HG03064 (cell line): ENCODE results near the gene SCD5.

Experiments
- ATAC-seq: cut with Tn5 transposase; IDR thresholded peaks from one replicate; pipeline ENCODE4 v1.9.1; 2021; ENCODE audit warnings: low read depth; ENCODE audit not compliant: unreplicated experiment

The SCD5 gene

DNA sequence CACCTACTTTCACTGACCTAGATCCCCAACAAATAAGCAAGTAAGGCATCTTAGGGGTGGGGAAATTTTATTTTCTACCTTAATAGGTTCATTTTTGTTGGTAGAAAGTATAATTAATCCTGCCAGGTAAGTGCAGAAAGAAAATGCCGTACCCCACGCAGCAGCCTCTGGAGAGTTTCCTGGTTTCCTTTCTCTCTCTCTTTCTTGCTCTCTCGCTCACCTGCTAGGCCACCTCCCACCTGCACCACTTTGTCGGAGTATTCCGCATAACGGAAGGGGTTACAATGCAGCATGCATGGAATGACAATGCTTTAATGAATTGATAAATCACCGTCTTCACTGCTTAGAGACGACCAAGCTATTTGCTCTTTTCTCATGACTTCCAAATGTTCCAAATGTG is 101.0 kb downstream of the SCD5 start:
- no peak for ATAC-seq

DNA sequence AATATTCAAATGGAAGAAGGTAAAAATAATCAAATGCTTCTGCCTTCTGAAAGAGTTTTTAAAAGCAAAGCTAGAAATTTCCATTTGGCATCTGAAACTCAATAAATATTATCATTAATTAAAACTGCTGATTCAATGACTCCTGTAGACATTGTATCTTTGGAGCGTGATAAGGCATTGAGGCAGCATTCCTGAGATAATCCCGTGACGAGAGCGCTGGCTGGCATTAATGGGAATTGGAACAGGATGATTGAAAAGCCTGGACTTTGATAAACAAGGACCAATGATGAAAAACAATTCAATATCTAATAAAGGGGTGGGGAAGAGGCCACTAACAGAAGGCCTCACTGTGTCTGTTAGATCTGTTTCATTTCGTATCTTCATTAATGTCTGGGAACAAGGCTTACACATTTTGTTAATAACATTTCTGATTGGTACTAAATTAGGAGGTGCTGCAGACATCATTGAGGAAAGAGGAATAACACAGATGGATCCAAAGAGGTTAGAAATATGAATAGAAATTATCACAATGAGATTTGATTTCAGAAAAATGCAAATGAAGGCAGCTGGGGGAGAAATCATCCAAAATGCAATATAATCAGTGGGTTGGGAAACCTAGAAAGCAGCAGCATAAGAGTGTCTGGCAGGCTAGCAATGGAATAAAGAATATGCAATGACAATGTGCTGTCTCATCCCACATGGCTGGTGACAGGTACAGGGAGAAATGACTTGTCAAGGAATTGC is 102.3 kb downstream of the SCD5 start:
- no peak for ATAC-seq

DNA sequence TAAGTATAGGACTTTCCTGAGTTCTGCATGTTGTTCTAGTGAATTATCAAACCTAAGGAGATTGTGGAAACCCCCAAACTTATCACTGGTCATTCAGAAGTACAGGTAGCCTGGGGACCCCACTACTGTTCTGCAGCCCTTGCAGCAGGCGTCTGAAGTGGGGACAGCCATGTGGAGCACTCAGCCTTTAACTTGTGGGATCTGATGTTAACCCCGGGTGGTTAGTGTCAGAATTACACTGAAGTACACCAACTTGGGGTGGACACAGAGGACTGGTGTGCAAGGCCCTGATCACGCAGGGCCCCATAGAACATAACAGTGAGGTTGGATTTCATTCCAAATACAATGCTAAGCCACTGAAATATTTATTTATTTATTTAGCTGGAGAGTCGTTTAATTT is 103.7 kb downstream of the SCD5 start:
- no peak for ATAC-seq

DNA sequence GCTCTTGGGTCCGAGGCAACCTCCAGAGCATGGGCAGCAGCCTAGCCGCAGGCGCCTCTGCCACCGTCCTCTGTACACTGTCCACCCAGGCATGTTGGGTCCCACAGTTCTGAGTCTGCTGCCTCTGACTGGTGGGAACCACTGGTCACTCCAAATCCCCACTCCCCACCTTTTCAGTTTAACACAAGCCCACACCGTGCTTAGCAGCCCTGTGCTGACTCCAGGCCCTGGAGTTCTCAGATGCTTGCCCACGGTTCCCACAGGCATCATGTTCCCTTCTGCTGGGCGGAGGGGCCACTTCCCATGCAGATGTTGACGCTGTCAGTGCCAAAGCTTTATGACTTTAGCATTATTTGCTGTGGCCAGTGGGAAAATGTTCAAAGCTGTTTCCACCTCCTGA is 104.5 kb downstream of the SCD5 start:
- no peak for ATAC-seq

DNA sequence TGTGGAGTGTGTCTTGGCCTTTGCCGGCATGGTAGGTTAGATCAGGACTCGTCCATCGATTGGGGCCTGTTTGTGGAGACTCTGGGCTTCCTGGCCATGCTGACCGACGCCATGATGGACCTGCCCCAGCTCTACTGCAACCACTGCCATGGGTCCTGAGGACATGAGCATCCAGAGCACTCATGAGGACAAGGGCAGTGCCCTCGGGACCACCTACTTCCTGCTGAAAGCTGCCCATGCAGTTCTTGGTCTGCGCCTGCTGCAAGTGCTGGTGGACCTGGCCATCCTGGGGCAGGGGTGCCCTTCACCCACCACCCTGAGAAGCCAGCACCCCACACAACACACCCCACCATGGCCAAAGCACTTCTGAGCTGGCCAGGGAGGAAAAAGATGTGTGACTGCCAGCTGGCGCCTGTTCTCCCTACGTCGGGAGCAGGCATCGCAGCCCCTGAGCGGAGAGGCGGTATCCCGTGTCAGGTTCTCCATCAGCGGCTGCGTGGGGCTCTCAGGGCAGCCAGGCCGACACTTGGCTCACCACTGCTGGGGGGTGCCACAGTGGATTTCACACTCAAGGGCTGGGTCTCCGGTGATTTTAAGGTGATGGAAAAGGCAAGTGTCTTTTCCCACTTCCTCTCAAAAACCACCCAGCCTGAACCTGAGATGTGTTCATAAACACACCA is 106.4 kb downstream of the SCD5 start:
- ATAC-seq: no peak

DNA sequence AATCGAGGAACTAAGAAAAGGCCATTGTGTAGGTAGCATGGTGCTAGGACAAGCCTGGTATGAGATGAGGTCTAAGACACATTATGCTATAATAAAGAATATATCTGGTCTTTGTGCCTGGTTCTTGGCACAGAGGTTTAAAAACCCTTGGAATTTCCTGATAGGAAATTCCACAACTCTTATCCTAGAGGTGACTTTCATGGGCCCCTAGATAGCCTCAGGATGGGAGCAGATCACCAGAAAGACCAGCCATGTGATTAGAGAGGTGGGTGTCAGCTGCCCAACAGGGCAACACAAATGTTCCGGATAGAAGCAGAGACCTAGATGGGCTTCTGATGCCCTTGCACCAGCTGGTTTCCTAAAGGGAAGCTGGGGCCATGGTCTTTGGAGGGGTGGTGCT is 107.2 kb downstream of the SCD5 start:
- no peak for ATAC-seq

DNA sequence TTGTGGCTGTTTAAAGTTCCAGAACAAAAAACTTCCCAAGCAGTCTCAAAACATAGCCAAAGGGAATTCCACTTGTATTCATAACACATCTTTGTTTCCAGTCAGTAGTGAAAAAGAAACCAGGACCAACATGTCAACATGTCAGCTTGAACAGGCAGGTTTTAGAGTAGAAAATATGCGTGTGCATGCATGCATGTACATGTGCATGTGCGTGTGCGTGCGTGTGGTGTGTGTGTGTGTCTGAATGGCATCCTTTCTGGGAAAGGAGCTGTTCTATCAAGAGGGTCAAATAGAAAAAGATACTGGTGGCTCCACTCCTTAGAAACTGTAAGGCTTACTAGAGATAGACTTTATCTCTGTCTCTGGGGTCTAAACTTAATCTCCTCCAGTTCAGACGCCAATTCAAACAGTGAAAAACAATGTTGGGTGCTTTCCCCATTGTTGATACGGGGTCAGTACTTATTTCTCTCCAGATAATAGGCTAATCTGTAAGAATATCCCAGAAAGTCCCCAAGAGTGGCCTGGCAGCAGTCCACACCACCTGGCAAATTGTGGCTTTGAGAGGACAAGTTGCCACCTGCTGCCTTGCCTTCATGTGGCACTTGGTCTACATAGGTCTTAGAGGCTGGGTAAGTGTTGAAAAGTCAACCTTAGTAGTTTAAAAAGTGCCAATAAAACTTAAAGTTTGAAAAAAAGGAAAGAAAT is 110.4 kb downstream of the SCD5 start:
- no peak for ATAC-seq

DNA sequence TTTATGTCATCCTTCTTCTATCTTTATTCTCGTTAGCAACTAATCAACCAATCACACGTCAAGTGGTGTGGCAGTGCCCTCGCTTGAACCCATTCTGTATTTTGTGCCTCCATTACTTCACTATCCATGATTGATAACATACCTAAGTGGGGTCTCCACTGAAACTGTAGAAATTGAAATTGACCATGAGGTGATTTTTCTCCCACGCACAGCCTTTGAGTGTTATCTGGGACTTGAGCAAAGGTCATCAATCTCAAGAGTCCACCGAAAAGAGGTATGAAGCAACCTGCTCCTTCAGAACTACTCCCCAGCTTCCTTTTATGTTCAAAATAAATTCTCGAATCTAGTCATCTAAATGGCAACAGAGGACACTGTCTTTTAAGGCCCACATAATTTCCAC is 111.1 kb downstream of the SCD5 start:
- no peak for ATAC-seq

DNA sequence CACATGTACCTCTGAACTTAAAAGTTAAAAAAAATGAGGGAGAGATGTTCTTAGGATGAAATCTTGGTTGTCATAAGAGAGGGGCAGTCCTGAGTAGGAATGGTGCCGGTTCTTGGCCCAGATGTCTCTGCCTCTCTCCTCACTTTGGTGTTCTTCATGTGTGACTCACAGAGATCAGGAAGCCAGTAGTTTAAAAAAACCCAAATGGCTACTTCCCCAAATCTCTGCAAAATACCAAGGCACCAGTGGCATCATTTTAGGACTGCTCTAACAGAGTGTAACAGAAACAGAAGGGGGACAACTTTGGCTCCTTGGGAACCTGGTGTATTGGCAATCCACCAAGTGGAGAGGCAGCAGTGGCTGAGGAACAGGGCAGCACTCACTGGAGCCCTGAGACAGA is 116.8 kb downstream of the SCD5 start:
- ATAC-seq: no peak

DNA sequence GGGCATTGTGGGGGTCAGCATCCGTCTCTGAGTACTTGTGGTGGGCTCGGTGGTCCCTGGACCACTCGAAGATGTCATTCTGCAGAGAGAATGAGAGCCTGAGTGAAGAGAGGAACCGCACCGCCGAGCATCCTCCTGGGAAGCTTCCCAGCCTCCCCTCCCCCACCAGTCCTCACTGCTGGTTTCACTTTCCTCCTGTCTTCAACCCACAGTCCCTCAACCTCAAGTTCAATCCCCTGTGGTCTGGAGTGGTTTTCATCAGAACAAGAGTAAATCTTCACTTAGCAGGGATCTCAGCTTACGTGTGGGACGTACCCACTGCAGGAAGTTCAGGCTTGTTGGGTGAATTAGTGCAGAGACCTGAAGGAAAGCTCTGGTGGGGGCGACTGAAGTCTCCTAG is 117.8 kb downstream of the SCD5 start:
- ATAC-seq: no peak

DNA sequence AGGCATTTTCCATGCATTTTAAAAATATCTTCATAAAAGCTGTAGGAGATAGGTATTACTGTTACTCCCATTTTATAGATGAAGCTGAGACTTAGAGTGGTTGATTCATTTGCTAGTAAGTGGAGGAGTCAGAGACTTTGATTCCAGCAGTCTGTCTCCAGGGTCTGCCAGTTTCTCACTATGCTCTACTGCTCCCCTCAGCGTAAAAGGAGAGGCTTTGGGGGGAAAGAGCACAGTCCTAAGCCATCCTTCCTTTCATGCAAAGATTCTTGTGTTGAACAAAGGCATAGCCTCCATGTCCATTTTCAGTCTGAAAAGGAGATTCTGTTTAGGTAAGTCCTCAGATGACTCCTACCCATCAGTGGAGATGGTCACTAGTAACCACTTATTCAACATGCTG is 119.1 kb downstream of the SCD5 start:
- ATAC-seq: no peak

DNA sequence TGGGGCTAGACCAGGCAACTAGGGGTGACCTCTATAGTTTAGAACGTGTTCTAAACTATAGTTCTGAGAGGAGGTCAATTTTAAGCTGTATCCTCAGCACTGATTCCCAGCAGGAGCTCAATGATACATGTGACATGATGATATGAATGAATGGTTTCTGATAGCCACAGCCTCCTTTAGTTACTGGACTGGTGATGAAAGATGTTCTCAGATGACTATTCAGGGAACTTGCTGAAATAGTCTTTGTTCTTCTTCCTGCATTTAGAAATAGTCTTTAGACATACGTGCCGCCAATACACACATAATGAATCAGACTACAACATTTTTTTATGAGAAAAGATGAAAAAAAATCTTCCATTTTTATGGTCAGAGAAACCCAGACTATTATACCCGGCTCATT is 120.5 kb downstream of the SCD5 start:
- ATAC-seq: no peak

DNA sequence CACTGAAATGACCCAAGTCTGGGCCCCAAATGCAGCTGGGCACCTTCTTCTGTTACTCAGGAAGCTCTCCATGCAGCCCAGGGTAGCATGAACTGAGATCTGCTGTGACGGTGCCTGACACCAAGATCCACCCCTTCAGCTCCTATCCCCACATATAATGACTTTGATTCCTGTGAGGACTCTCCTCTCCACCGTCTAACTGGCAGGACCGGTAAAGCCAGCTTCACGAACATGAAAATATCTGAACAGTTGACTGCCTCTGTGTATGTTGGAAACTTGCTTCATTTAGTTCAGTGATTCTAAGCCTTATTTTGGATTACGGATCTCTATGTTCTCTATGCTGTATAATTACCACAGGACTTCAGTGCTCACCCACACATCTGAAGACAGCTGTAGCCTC is 121.3 kb downstream of the SCD5 start:
- no peak for ATAC-seq

DNA sequence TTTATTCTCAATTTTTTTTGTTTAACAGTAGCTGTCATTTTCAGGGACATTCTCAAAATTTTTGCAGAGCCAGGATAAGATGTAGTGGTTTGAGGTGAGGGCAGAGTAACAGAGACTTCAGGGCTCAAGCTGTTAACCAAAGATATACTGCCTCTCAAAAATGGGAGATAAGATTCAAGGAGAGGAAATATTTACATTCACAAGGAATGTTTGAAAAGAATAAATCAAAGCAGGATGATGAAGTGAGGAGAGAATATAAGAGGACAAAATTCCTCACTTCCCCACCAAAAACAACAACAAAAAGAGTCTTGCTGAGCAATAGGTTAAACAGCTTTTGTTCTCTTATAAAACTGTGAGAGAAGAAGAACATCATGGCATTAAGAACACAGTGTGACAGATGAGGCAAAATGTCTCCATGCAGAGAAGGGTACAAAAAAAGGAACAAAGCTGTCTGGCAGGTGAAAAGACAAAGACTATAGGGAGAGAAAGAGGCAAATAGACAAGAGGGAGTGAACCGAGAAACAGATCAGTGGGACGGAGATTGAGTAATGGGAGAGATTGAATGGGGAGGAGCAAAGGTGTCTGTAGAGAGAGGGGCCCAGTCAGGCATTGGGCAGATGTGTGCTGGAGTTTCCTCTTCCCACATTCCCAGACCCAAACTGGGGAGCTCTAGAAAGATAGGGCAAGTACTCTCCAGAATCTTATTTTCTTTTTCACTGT is 130.7 kb downstream of the SCD5 start:
- no peak for ATAC-seq

DNA sequence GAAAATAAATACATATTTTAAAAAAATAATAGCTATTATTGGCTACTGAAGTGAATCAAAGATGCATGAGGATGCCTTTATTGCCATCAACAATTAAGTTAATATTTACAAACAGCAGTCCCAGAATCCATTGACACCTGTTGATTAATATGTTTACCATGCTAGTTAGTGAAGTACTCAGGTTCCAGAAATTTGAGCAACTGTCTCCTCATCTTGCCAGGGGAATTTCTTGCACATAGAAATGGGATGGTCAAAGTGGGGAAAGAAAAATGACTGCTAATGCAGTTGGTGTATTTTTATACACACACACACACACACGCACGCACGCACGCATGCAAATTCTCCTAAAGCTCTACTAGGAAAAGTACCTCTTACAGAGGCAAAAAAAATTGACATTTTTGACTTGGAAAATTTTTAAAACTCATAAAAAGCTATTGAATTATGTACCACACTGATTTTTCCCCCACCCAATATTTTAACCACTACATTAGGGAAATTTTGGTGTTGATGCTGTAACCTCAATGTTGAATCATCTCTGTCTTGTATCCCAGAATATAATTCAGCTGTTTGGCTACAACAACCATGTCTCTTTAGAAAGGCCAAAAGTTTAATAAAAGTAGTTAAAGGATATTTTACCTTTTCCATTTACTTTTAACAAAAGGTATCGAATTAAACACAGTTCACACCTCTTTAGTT is 131.5 kb downstream of the SCD5 start:
- ATAC-seq: no peak

DNA sequence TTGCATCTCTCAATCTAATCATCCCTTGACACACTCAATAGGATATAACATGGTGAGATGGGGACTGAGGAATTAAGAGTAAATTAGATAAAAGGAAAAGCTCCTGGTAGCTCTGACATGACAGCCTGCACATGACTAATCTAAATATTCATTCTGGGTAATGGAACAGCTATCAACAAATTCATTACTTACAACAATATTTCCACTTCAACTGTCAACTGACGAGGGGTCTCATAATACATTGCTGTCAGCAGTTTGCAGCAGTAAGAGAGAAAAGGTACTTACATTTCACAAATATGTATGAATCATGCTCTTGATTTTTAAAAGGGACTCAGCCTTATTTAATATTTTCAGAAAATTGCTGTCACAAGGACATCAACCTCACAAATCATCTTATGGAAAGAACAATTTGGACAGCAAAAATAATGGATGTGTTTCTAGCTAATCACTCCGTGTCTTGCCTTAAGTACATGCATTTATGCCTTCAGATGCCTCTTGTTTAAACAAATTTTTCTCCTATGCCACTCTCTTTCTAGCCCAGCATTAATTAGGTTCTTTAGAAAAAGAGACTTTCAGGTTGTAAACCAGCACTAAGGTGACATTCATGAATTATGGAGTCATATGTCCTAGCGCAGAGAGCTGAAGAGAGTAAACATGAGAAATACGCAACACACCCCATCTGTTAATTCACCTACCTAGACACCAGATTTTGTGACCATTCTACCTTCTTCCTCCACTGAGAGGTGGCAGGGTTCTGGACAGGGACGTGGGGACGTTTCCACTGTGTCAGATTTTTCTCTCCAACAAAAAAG is 137.2 kb downstream of the SCD5 start:
- ATAC-seq: no peak

DNA sequence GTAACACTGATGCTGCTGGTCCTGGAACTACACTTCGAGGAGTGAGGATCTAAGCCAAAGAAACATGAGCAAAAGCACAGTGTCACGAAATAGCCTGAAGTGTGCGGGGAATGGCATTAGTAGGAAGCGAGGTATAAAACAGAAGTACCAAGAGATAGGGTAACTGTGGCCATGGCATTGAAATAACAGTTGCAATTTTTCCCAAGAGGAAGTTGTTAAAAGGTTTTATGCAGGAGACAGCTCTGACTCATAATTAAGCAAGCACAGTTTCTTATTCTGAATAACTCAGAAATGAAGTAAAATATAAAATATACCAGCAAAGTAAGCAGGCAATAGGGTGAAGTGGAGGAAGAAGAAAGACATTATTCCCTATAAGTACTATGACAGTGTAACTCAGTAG is 146.5 kb downstream of the SCD5 start:
- no peak for ATAC-seq

DNA sequence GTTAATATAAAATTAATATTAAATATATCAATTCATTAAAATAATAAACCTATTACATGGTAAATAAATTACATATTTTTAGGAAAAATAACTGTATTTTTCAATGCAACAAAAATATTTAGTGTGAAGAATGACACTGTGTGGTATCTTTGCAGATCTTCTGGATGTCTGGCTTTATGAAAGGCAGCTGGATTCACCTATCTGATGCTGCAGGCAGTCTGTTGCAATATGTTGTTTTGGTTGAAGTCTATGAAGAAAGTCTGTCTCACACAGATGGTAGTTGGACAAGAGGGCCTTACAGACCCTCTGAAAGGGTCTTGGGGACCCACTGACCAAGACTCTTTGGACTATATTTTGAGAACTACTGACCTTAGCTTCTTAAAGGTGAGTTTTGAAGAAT is 147.7 kb downstream of the SCD5 start:
- no peak for ATAC-seq

DNA sequence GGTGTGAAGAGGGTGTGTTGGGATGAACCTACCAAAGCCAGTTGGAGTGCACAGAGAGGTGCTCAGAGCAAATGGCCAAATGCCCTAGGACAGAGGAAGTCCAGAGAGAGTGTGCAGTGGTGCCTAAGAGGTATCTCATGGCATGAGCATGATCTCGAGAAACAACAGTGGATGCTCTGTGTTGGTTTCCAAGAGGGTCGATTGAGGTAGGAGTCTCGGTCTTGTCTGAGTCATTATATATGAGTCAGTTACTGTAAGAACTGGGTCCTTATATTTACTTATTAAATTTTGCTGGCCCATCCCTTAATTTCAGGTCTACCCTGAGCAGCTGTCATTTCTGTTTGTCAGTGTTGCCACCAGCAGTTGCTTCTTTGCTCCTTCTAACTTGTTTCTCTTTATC is 150.2 kb downstream of the SCD5 start:
- ATAC-seq: no peak
